Hepatocyte (in vitro differentiated cells): ENCODE data around the gene ATP6V0A1. TPM values are rescaled to one million over a fixed set of nuclear protein-coding genes. Genes with fewer than 3 reads are reported as not detected.
"Not testable (repeated sequence)": the region's sequence is repeated elsewhere in the genome, so short reads cannot be mapped to it uniquely, and the experiment has no call there.

Experiments used
- DNase-seq: peaks from one replicate; pipeline ENCODE4 v3.0.0-alpha.2; 2016; ENCODE audit warnings: low spot score
- H2AFZ ChIP-seq: fragments of 200-600 bp; sonication (generic); 2 replicates; pipeline ENCODE4 v1.6.0; 2016; ENCODE audit warnings: antibody characterized with exemption, mild to moderate bottlenecking
- H3K27ac ChIP-seq: fragments of 200-600 bp; sonication (generic); 2 replicates; pipeline ENCODE4 v1.5.1; 2016; ENCODE audit warnings: mild to moderate bottlenecking
- H3K27me3 ChIP-seq: fragments of 200-600 bp; sonication (generic); 2 replicates; pipeline ENCODE4 v1.6.1; 2016
- H3K36me3 ChIP-seq: fragments of 200-600 bp; sonication (generic); replicated peaks from 2 replicates; pipeline ENCODE4 v1.5.1; 2016; ENCODE audit warnings: low read depth; ENCODE audit not compliant: insufficient read depth
- H3K4me1 ChIP-seq: fragments of 200-600 bp; sonication (generic); 2 replicates; pipeline ENCODE4 v1.5.1; 2016; ENCODE audit warnings: mild to moderate bottlenecking, moderate library complexity; ENCODE audit not compliant: insufficient read depth
- H3K4me2 ChIP-seq: fragments of 200-600 bp; sonication (generic); 2 replicates; pipeline ENCODE4 v1.6.0; 2016
- H3K4me3 ChIP-seq: fragments of 200-600 bp; sonication (generic); 2 replicates; pipeline ENCODE4 v1.5.1; 2016; ENCODE audit warnings: mild to moderate bottlenecking
- H3K79me2 ChIP-seq: fragments of 200-600 bp; sonication (generic); 2 replicates; pipeline ENCODE4 v1.6.0; 2017; ENCODE audit warnings: mild to moderate bottlenecking
- H3K9me2 ChIP-seq: fragments of 200-600 bp; sonication (generic); replicated peaks from 2 replicates; pipeline ENCODE4 v1.6.0; 2017; ENCODE audit warnings: mild to moderate bottlenecking; ENCODE audit not compliant: insufficient read depth
- H3K9me3 ChIP-seq: fragments of 200-600 bp; sonication (generic); 2 replicates; pipeline ENCODE4 v1.5.1; 2016; ENCODE audit warnings: low read depth, mild to moderate bottlenecking
- H4K20me1 ChIP-seq: fragments of 200-600 bp; sonication (generic); 2 replicates; pipeline ENCODE4 v1.6.0; 2016; ENCODE audit warnings: mild to moderate bottlenecking; ENCODE audit not compliant: insufficient read depth, poor library complexity, severe bottlenecking
- CTCF ChIP-seq: fragments of 200-600 bp; sonication (generic); IDR thresholded peaks from 2 replicates; pipeline ENCODE4 v1.5.1; 2016; ENCODE audit warnings: antibody characterized with exemption, mild to moderate bottlenecking; ENCODE audit not compliant: poor library complexity
- EZH2 ChIP-seq: fragments of 200-600 bp; sonication (generic); IDR thresholded peaks from 2 replicates; pipeline ENCODE4 v1.6.1; 2016; ENCODE audit warnings: antibody characterized with exemption, mild to moderate bottlenecking, borderline replicate concordance
- EZH2phosphoT487 ChIP-seq: fragments of 200-600 bp; sonication (generic); IDR thresholded peaks from one replicate; pipeline ENCODE4 v1.6.1; 2018; ENCODE audit warnings: antibody characterized with exemption, mild to moderate bottlenecking, low read depth, moderate library complexity; ENCODE audit not compliant: unreplicated experiment, severe bottlenecking
- WGBS: methylation state at CpG from one replicate; pipeline ENCODE4 v1.1.6; 2016; ENCODE audit warnings: low lambda C conversion rate; ENCODE audit errors: missing lambda C conversion rate; 5-methylcytosine and 5-hydroxymethylcytosine counted together
- polyA plus RNA-seq: library from polyadenylated mRNA; unstranded; fragments of >200 nt; fragmentation: Nextera tagmentation; extraction: Ambion mirVana; gene quantifications from 2 replicates; pipeline ENCODE4 v1.2.1, GENCODE V29; 2016
- total RNA-seq: library from RNA; depleted of rRNA; stranded (reverse); fragments of >200 nt; gene quantifications from 2 replicates; pipeline ENCODE4 v1.2.3, GENCODE V29; 2014

The ATP6V0A1 gene
- total and polyA plus RNA-seq, 2 experiments from 2014 or later: 63.4 to 71.4 TPM

GRCh38 chr17:42451270-42451669 lies 7.4 kb upstream of the ATP6V0A1 start:
- not testable (repeated sequence) for H3K4me1 ChIP-seq, H3K36me3 ChIP-seq, H3K4me2 ChIP-seq, H2AFZ ChIP-seq, H3K27ac ChIP-seq, H3K79me2 ChIP-seq, H3K9me2 ChIP-seq, H3K27me3 ChIP-seq, H3K4me3 ChIP-seq, H3K9me3 ChIP-seq, H4K20me1 ChIP-seq, DNase-seq
- WGBS: 69% methylated on average over 5 of the region's 5 CpGs

GRCh38 chr17:42453439-42453838 lies 5.2 kb upstream of the ATP6V0A1 start:
- Histone ChIP-seq H4K20me1 (no peaks in the 10 kb centered on the region), H3K27me3 (no peaks in the 10 kb centered on the region), H3K9me3 (no peaks in the 10 kb centered on the region), H3K9me2 (no peaks in the 10 kb centered on the region), H2AFZ (no peak overlapping the region), H3K4me2 (no peak overlapping the region), H3K27ac (no peak overlapping the region), H3K79me2 (no peaks in the 10 kb centered on the region), H3K4me1 (no peaks in the 10 kb centered on the region), H3K4me3 (no peak overlapping the region), H3K36me3 (no peaks in the 10 kb centered on the region)
- no peak for DNase-seq
- WGBS: 44% methylated on average over 2 of the region's 2 CpGs
- TF ChIP-seq CTCF: no peak
- no peak for TF ChIP-seq EZH2phosphoT487
- TF ChIP-seq EZH2: no peak

- not testable (repeated sequence) for H3K27ac ChIP-seq, H3K9me3 ChIP-seq, H3K4me1 ChIP-seq, H3K4me3 ChIP-seq, H2AFZ ChIP-seq, H3K79me2 ChIP-seq, H3K36me3 ChIP-seq, H4K20me1 ChIP-seq, DNase-seq, H3K27me3 ChIP-seq, H3K4me2 ChIP-seq, H3K9me2 ChIP-seq
- WGBS: 89% methylated on average over 6 of the region's 6 CpGs
These were observed 3.7 kb upstream of the ATP6V0A1 start for GRCh38 chr17:42454987-42455386.

GRCh38 chr17:42456223-42457106 lies 2.2 kb upstream of the ATP6V0A1 start:
- no peaks in the 10 kb centered on the region for H3K9me3 ChIP-seq
- peaks cover 13% of the 10 kb centered on the region for H3K4me1 ChIP-seq
- H2AFZ ChIP-seq: no peak overlapping the region

GRCh38 chr17:42457107-42457792 lies 1.4 kb upstream of the ATP6V0A1 start:
- no peaks in the 10 kb centered on the region for H3K27me3 ChIP-seq
- peaks cover 27% of the 10 kb centered on the region for H3K79me2 ChIP-seq
- H3K27ac ChIP-seq: peak overlapping the region; percentile 97
- WGBS: 61% methylated on average over 6 of the region's 6 CpGs
- H3K4me3 ChIP-seq: no peak overlapping the region
- H3K4me2 ChIP-seq: no peak overlapping the region
- no peak for DNase-seq
- peaks cover 8% of the 10 kb centered on the region for H4K20me1 ChIP-seq
- TF ChIP-seq CTCF: no peak
- no peak for TF ChIP-seq EZH2
- no peak for TF ChIP-seq EZH2phosphoT487
- H3K9me2 ChIP-seq: no peaks in the 10 kb centered on the region
- peaks cover 13% of the 10 kb centered on the region for H3K4me1 ChIP-seq
- H3K9me3 ChIP-seq: no peaks in the 10 kb centered on the region
- H3K36me3 ChIP-seq: no peaks in the 10 kb centered on the region
- no peak overlapping the region for H2AFZ ChIP-seq

More at GRCh38 chr17:42456223-42457106, 2.2 kb upstream of the ATP6V0A1 start:
- Histone ChIP-seq H3K4me2 (peak overlapping the region; percentile 42), H3K27me3 (no peaks in the 10 kb centered on the region), H3K9me2 (no peaks in the 10 kb centered on the region), H3K79me2 (peaks cover 19% of the 10 kb centered on the region), H3K4me3 (no peak overlapping the region), H3K27ac (peak overlapping the region; percentile 97), H4K20me1 (peaks cover 8% of the 10 kb centered on the region), H3K36me3 (no peaks in the 10 kb centered on the region)
- 55% methylated on average over 5 of the region's 5 CpGs for WGBS
- no peak for DNase-seq
- TF ChIP-seq EZH2phosphoT487: no peak
